Non-pigmented ciliary epithelial cell (primary cell): ENCODE measurements around the gene HIVEP3.

ENCODE experiments used
- DNase-seq: peaks from one replicate; pipeline ENCODE4 v3.0.0-alpha.2; 2010; ENCODE audit warnings: low read depth

The HIVEP3 gene

GRCh38 chr1:41754540-41754939 lies 164.2 kb downstream of the HIVEP3 start:
- DNase-seq = no peak

GRCh38 chr1:41752514-41753170 lies 166.1 kb downstream of the HIVEP3 start:
- no peak for DNase-seq

GRCh38 chr1:41751804-41752513 lies 166.8 kb downstream of the HIVEP3 start:
- DNase-seq = peak; percentile 83

GRCh38 chr1:41749991-41750745 lies 168.6 kb downstream of the HIVEP3 start:
- DNase-seq = no peak

GRCh38 chr1:41745022-41745421 lies 173.7 kb downstream of the HIVEP3 start:
- DNase-seq = no peak

- no peak for DNase-seq
These were observed 175.4 kb downstream of the HIVEP3 start for GRCh38 chr1:41743366-41743765.

GRCh38 chr1:41742219-41742618 lies 176.5 kb downstream of the HIVEP3 start:
- peak; percentile 58 for DNase-seq

GRCh38 chr1:41741244-41741643 lies 177.5 kb downstream of the HIVEP3 start:
- no peak for DNase-seq

GRCh38 chr1:41740630-41741239 lies 178.0 kb downstream of the HIVEP3 start:
- no peak for DNase-seq

- DNase-seq = no peak
These were observed 178.7 kb downstream of the HIVEP3 start for GRCh38 chr1:41740058-41740457.

GRCh38 chr1:41739061-41739955 lies 179.4 kb downstream of the HIVEP3 start:
- DNase-seq = no peak

GRCh38 chr1:41738475-41738874 lies 180.2 kb downstream of the HIVEP3 start:
- DNase-seq = no peak

GRCh38 chr1:41738006-41738405 lies 180.7 kb downstream of the HIVEP3 start:
- no peak for DNase-seq

- DNase-seq = no peak
These were observed 183.0 kb downstream of the HIVEP3 start for GRCh38 chr1:41735631-41736260.

GRCh38 chr1:41735139-41735538 lies 183.6 kb downstream of the HIVEP3 start:
- no peak for DNase-seq

GRCh38 chr1:41734201-41734970 lies 184.3 kb downstream of the HIVEP3 start:
- no peak for DNase-seq

- no peak for DNase-seq
These were observed 185.0 kb downstream of the HIVEP3 start for GRCh38 chr1:41733725-41734124.

- no peak for DNase-seq
These were observed 185.7 kb downstream of the HIVEP3 start for GRCh38 chr1:41733021-41733420.

- no peak for DNase-seq
These were observed 187.1 kb downstream of the HIVEP3 start for GRCh38 chr1:41731516-41732030.

- DNase-seq = no peak
These were observed 187.9 kb downstream of the HIVEP3 start for GRCh38 chr1:41730806-41731205.
